OCI-LY3 (cell line): ENCODE results near the gene WDFY4.

Experiments
- H2AFZ ChIP-seq: fragments of 200-600, 300-600 bp; shearing (Covaris generic); 2 replicates; pipeline ENCODE4 v1.6.0; 2014; ENCODE audit warnings: antibody characterized with exemption, low read depth, low read length
- H3K27ac ChIP-seq: fragments of 200-600, 300-600 bp; sonication (generic); 2 replicates; pipeline ENCODE4 v1.5.1; 2014; ENCODE audit warnings: mild to moderate bottlenecking, low read length, moderate library complexity, mixed read lengths
- H3K27me3 ChIP-seq: fragments of 200-600, 300-600 bp; sonication (generic); 2 replicates; pipeline ENCODE4 v1.6.1; 2014; ENCODE audit warnings: low read depth, low read length, mixed read lengths
- H3K36me3 ChIP-seq: fragments of 200-600, 300-600 bp; sonication (generic); replicated peaks from 2 replicates; pipeline ENCODE3; 2014; ENCODE audit warnings: low read depth, low read length, mixed read lengths
- H3K4me1 ChIP-seq: fragments of 300-600, 200-600 bp; sonication (generic); 2 replicates; pipeline ENCODE4 v1.6.1; 2014; ENCODE audit warnings: low read length, mixed read lengths
- H3K4me2 ChIP-seq: fragments of 200-600, 300-600 bp; sonication (generic); 2 replicates; pipeline ENCODE4 v1.6.1; 2014; ENCODE audit warnings: low read length, mixed read lengths
- H3K4me3 ChIP-seq: fragments of 300-600, 200-600 bp; sonication (generic); 2 replicates; pipeline ENCODE4 v1.5.1; 2014; ENCODE audit warnings: antibody characterized with exemption, mild to moderate bottlenecking, low read length, moderate library complexity
- H3K79me2 ChIP-seq: fragments of 300-600, 200-600 bp; shearing (Covaris generic); 2 replicates; pipeline ENCODE4 v1.6.1; 2014; ENCODE audit warnings: mild to moderate bottlenecking, low read length, mixed read lengths
- H3K9ac ChIP-seq: fragments of 300-600, 200-600 bp; shearing (Covaris generic); 2 replicates; pipeline ENCODE4 v1.6.0; 2014; ENCODE audit warnings: mild to moderate bottlenecking, low read length, moderate library complexity
- H3K9me3 ChIP-seq: fragments of 200-600, 300-600 bp; shearing (Covaris generic); 2 replicates; pipeline ENCODE4 v1.6.1; 2014; ENCODE audit warnings: low read length, mixed read lengths; ENCODE audit not compliant: insufficient read depth
- H4K20me1 ChIP-seq: fragments of 200-600, 300-600 bp; sonication (generic); 2 replicates; pipeline ENCODE4 v1.6.1; 2016; ENCODE audit warnings: low read length, mixed read lengths; ENCODE audit not compliant: insufficient read depth
- EZH2phosphoT487 ChIP-seq: fragments of 200-600 bp; shearing (Covaris generic); IDR thresholded peaks from 2 replicates; pipeline ENCODE4 v1.6.1; 2018; ENCODE audit warnings: antibody characterized with exemption, mixed run types, low read depth
- TF ChIP-seq, protein P1 (sequence below): fragments of 200-600, 300-600 bp; sonication (generic); IDR thresholded peaks from 2 replicates; pipeline ENCODE4 v1.5.1; 2014; ENCODE audit warnings: antibody characterized with exemption, low read length, low read depth

The WDFY4 gene

DNA sequence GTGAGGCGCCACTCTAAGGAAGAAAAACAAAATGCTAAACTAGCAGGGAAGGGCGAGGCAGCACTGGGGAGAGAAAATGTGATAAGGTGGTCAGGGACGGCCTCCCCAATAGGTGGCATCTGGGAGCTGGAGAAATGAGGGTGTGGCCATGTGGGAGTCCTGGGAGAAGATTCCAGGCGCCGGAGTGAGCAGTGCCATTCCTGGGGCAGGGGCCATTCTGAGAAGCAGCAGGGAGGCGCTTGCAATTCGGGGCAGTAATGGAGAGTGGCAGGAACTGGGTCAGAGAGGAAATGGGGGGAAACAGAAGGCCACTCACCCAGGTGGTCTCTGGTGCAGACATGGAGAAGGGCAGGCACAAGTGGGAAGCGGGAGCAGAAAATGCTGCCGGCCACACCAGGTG is 316.7 kb downstream of the WDFY4 start:
- Histone ChIP-seq H3K36me3 (no peaks in the 10 kb centered on the region), H3K9me3 (no peaks in the 10 kb centered on the region), H3K4me3 (no peak overlapping the region), H3K9ac (no peak overlapping the region), H3K79me2 (no peaks in the 10 kb centered on the region), H3K27ac (no peak overlapping the region), H3K27me3 (no peaks in the 10 kb centered on the region), H2AFZ (no peak overlapping the region), H4K20me1 (no peaks in the 10 kb centered on the region), H3K4me1 (no peaks in the 10 kb centered on the region), H3K4me2 (no peak overlapping the region)
- no peak for TF ChIP-seq EZH2phosphoT487

DNA sequence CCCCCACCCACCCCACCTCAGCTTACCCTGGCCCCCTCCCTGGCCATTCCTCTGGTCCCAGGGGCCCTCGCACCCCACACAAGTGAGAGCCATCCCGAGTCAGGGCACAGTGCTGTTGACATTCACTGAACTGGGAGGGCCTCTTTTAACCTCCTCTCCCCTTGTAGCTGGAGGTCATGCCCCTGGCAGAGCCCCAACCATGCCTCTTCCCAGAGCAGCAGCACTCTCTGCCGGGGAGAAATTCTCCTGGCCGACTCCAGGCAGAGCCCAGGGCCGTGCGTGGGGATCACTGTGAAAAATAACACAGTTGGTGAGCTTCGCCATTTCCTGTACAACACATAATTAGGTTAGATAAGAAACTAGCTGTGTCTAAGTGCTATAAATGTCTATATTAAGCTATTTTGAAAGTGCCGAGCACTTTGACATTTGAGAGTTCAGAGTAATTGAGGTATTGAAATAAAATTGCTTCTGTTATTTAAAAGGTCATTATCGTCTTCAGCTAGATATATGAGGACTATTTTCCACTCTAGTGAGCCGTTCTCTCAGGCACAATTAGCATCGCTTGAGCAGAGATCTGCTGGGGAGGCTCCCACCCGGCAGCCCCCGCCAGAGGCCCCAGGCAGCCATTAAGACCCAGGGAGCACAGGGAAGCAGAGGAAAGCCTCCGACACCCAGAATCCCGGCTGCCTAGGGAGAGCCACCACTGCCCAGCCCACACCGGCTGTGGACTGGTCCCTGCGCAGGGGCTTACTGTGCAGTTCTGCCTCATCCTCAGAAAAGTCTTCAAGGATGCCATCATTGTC is 317.4 kb downstream of the WDFY4 start:
- H3K27ac ChIP-seq, result no peak overlapping the region
- H2AFZ ChIP-seq, result no peak overlapping the region
- no peaks in the 10 kb centered on the region for H3K27me3 ChIP-seq
- no peak overlapping the region for H3K4me3 ChIP-seq
- TF ChIP-seq, protein P1, sequence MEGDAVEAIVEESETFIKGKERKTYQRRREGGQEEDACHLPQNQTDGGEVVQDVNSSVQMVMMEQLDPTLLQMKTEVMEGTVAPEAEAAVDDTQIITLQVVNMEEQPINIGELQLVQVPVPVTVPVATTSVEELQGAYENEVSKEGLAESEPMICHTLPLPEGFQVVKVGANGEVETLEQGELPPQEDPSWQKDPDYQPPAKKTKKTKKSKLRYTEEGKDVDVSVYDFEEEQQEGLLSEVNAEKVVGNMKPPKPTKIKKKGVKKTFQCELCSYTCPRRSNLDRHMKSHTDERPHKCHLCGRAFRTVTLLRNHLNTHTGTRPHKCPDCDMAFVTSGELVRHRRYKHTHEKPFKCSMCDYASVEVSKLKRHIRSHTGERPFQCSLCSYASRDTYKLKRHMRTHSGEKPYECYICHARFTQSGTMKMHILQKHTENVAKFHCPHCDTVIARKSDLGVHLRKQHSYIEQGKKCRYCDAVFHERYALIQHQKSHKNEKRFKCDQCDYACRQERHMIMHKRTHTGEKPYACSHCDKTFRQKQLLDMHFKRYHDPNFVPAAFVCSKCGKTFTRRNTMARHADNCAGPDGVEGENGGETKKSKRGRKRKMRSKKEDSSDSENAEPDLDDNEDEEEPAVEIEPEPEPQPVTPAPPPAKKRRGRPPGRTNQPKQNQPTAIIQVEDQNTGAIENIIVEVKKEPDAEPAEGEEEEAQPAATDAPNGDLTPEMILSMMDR, result no peak
- TF ChIP-seq EZH2phosphoT487, result no peak
- H3K9ac ChIP-seq, result no peak overlapping the region
- no peaks in the 10 kb centered on the region for H3K9me3 ChIP-seq
- H4K20me1 ChIP-seq, result no peaks in the 10 kb centered on the region
- no peak overlapping the region for H3K4me2 ChIP-seq
- no peaks in the 10 kb centered on the region for H3K36me3 ChIP-seq
- no peaks in the 10 kb centered on the region for H3K4me1 ChIP-seq
- no peaks in the 10 kb centered on the region for H3K79me2 ChIP-seq

DNA sequence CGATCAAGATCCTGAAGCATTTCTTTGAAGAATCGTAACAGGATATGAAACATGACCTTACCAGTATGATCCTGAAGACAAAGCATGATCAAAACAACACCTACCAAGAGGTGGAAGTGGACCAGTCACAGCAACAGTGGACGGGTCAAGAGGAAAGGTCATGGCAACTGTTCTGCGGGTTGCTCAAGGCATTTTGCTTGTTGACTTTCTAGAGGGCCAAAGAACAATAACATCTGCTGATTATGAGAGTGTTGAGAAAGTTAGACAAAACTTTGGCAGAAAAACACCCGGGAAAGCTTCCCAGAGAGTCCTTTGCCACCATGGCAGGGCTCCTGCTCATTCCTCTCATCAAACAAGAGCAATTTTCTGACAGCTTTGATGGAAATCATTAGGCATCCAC is 320.6 kb downstream of the WDFY4 start:
- no peak overlapping the region for H3K27ac ChIP-seq
- H3K9me3 ChIP-seq, result no peaks in the 10 kb centered on the region
- TF ChIP-seq, protein P1, result no peak
- no peak for TF ChIP-seq EZH2phosphoT487
- H3K36me3 ChIP-seq, result no peaks in the 10 kb centered on the region
- no peaks in the 10 kb centered on the region for H3K4me1 ChIP-seq
- H4K20me1 ChIP-seq, result no peaks in the 10 kb centered on the region
- H3K79me2 ChIP-seq, result no peaks in the 10 kb centered on the region
- H3K9ac ChIP-seq, result no peak overlapping the region
- H3K27me3 ChIP-seq, result no peaks in the 10 kb centered on the region
- no peak overlapping the region for H3K4me2 ChIP-seq
- H2AFZ ChIP-seq, result no peak overlapping the region
- H3K4me3 ChIP-seq, result no peak overlapping the region

DNA sequence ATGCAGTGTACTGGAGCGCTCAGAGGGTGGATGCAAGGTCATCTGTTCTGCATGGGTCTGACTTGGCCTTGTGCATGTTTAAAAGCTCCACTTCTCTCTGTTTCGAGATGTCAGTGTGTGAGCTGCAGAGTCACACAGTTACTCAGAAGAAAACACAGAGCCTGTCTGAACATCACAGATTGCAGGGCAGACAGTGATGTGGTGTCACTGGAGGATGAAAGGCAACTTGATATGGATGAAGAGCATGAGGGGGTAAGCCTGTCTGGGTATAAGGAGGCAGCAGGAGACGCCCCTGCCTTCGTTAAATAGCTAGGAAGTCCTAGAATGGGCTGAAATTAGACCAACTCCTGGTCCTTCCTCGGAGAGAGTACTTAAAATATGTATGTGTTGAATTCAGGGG is 322.5 kb downstream of the WDFY4 start:
- no peaks in the 10 kb centered on the region for H4K20me1 ChIP-seq
- no peaks in the 10 kb centered on the region for H3K9me3 ChIP-seq
- H3K79me2 ChIP-seq, result no peaks in the 10 kb centered on the region
- no peak overlapping the region for H3K27ac ChIP-seq
- TF ChIP-seq, protein P1, result no peak
- TF ChIP-seq EZH2phosphoT487, result no peak
- no peak overlapping the region for H3K4me2 ChIP-seq
- no peak overlapping the region for H3K4me3 ChIP-seq
- no peak overlapping the region for H3K9ac ChIP-seq
- H2AFZ ChIP-seq, result no peak overlapping the region
- no peaks in the 10 kb centered on the region for H3K27me3 ChIP-seq
- no peaks in the 10 kb centered on the region for H3K36me3 ChIP-seq
- H3K4me1 ChIP-seq, result no peaks in the 10 kb centered on the region
